Measurements from ENCODE around the gene PCGF3.

The PCGF3 gene

DNA sequence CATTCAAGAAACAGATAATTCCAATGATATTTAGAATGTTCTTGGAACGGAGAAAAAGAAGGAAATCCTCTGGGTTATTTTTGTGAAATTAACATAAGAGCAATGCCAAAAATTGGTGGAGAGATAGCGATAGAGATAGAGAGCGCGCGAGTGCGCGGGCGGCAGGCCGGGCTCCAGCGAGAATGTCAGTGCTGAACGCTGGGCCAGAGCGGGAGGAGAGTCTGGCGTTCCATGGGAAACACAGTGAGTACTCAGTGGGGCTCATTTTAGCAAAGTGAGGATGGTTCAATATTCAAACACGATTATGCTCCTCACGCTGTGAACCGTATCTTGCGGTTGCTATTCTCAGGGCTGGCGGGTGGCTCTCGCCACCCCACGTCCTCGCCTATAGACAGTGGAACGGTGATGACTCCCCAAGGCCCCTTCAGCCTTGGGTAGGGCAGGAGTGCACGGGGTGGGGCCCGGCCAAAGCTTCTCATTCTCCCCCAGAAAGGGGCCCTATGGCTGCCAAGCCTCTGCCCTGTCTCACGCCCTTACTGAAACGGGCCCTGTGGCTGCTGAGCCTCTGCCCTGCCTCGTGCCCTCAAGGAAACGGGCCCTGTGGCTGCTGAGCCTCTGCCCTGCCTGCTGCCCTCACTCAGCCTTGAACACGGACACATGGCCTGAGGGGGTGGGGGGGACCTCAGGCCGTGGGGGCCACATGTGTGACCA, 103.4 kb downstream of the PCGF3 start:
- no peak for TF ChIP-seq CREB1 (IDR thresholded peaks at IDR 0.05; ENCODE audit: low read depth)
- no peak for TF ChIP-seq TEAD4 (IDR thresholded peaks at IDR 0.05)
- no peak for TF ChIP-seq CEBPB (IDR thresholded peaks at IDR 0.05)
- no peak for TF ChIP-seq NFIC (IDR thresholded peaks at IDR 0.05)
- no peak for TF ChIP-seq TAF1 (IDR thresholded peaks at IDR 0.05; ENCODE audit: low read depth)
- no peak for TF ChIP-seq YY1 (IDR thresholded peaks at IDR 0.05; ENCODE audit: low read depth)
- TF ChIP-seq, protein P1, sequence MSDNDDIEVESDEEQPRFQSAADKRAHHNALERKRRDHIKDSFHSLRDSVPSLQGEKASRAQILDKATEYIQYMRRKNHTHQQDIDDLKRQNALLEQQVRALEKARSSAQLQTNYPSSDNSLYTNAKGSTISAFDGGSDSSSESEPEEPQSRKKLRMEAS (IDR thresholded peaks at IDR 0.05) = no peak
- TF ChIP-seq TCF12 (IDR thresholded peaks at IDR 0.05; ENCODE audit: low read depth) = no peak
- no peak for TF ChIP-seq EGR1 (IDR thresholded peaks at IDR 0.05)
- TF ChIP-seq ZBTB7A (IDR thresholded peaks at IDR 0.05; ENCODE audit: low read depth) = no peak
- TF ChIP-seq, protein P2, sequence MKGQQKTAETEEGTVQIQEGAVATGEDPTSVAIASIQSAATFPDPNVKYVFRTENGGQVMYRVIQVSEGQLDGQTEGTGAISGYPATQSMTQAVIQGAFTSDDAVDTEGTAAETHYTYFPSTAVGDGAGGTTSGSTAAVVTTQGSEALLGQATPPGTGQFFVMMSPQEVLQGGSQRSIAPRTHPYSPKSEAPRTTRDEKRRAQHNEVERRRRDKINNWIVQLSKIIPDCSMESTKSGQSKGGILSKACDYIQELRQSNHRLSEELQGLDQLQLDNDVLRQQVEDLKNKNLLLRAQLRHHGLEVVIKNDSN (IDR thresholded peaks at IDR 0.05) = no peak
- TF ChIP-seq FOXM1 (IDR thresholded peaks at IDR 0.05; ENCODE audit: borderline replicate concordance, low read depth) = no peak
- TF ChIP-seq, protein P3, sequence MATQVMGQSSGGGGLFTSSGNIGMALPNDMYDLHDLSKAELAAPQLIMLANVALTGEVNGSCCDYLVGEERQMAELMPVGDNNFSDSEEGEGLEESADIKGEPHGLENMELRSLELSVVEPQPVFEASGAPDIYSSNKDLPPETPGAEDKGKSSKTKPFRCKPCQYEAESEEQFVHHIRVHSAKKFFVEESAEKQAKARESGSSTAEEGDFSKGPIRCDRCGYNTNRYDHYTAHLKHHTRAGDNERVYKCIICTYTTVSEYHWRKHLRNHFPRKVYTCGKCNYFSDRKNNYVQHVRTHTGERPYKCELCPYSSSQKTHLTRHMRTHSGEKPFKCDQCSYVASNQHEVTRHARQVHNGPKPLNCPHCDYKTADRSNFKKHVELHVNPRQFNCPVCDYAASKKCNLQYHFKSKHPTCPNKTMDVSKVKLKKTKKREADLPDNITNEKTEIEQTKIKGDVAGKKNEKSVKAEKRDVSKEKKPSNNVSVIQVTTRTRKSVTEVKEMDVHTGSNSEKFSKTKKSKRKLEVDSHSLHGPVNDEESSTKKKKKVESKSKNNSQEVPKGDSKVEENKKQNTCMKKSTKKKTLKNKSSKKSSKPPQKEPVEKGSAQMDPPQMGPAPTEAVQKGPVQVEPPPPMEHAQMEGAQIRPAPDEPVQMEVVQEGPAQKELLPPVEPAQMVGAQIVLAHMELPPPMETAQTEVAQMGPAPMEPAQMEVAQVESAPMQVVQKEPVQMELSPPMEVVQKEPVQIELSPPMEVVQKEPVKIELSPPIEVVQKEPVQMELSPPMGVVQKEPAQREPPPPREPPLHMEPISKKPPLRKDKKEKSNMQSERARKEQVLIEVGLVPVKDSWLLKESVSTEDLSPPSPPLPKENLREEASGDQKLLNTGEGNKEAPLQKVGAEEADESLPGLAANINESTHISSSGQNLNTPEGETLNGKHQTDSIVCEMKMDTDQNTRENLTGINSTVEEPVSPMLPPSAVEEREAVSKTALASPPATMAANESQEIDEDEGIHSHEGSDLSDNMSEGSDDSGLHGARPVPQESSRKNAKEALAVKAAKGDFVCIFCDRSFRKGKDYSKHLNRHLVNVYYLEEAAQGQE (IDR thresholded peaks at IDR 0.05; ENCODE audit: low read depth) = no peak

DNA sequence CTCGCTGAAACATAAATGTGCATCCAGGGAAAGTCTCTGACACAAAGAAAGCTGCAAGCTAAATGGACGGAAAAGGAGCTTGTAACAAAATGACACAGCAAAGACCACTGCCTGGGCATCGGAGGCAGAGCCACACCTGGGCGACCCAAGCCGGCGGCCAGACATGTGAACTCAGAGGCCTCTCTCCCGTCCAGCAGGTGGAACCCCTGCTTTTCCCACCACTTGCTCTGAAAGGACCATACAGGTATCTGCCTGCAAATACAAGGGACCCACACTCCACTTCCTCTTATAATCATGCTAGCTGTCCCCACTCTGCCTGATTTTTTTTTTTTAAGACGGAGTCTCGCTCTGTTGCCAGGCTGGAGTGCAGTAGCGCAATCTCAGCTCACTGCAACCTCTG, 108.3 kb downstream of the PCGF3 start:
- TF ChIP-seq, protein P1 (IDR thresholded peaks at IDR 0.05) = no peak
- TF ChIP-seq RAD21 (IDR thresholded peaks at IDR 0.05; ENCODE audit: low read depth) = peak; percentile 27; the same call in 1 of the 2 replicates

DNA sequence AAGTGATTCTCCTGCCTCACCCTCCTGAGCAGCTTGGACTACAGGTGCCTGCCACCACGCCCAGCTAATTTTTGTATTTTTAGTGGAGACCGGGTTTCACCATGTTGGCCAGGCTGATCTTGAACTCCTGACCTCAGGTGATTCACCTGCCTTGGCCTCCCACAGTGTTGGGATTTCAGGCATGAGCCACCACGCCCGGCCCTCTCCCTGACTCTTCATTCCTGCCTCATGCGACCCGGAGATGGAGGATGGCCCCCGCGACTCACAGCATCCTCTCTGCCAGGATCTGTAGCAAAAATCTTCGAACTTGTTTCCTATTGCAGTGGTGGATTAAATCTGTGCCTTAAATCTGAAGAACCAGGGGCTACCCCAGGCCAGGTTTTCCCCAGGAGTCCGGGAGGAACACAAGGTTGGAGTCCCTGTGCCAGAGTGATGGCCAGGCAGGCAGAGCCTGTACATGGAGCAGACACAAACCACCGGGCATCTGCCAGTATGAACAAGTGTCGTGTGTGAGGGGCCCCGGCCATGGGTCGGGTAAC, 108.7 kb downstream of the PCGF3 start:
- TF ChIP-seq FOXM1 (IDR thresholded peaks at IDR 0.05; ENCODE audit: borderline replicate concordance, low read depth) = no peak
- no peak for TF ChIP-seq TCF12 (IDR thresholded peaks at IDR 0.05; ENCODE audit: low read depth)
- TF ChIP-seq TEAD4 (IDR thresholded peaks at IDR 0.05) = no peak
- TF ChIP-seq NFIC (IDR thresholded peaks at IDR 0.05) = no peak
- no peak for TF ChIP-seq RAD21 (IDR thresholded peaks at IDR 0.05; ENCODE audit: low read depth)
- TF ChIP-seq CREB1 (IDR thresholded peaks at IDR 0.05; ENCODE audit: low read depth) = no peak
- TF ChIP-seq ZBTB7A (IDR thresholded peaks at IDR 0.05; ENCODE audit: low read depth) = no peak
- no peak for TF ChIP-seq EGR1 (IDR thresholded peaks at IDR 0.05)
- TF ChIP-seq CEBPB (IDR thresholded peaks at IDR 0.05) = no peak

DNA sequence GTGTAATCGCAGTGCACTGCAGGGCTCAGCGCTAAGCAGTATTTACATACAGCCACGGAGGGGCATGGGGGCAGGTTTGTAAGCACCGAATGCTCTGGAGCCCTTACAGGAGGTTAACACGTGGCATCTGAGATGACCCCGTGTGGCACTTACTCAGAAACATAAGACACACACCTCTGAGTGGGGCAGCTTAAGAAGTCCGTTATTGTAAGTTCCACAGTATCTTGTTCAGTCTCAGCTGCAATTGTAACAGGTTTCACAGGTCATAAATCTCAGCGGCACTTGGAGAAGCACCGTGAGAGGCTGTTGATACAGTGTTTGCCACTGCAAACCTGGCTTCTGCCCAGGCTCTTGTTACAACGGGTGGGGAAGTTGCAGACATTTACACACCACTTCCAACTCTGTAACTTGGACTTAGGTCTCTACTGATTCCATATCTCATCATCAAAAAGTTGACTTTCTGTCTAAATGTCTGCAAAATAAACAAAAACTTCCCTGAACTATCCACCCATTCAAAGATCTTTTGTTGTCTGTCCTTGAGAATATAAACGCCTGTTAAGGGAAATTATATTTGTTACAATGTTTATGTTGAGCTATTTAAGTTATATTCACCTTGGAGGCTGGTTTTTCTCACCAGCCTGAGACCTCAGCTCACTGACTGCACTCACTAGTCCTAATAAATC, 110.0 kb downstream of the PCGF3 start:
- TF ChIP-seq EGR1 (IDR thresholded peaks at IDR 0.05) (no peak), CEBPB (IDR thresholded peaks at IDR 0.05) (no peak), TAF1 (IDR thresholded peaks at IDR 0.05; ENCODE audit: low read depth) (no peak), TCF12 (IDR thresholded peaks at IDR 0.05; ENCODE audit: low read depth) (no peak), RAD21 (IDR thresholded peaks at IDR 0.05; ENCODE audit: low read depth) (no peak), CREB1 (IDR thresholded peaks at IDR 0.05; ENCODE audit: low read depth) (no peak)
- TF ChIP-seq, protein P2 (IDR thresholded peaks at IDR 0.05) = no peak
- TF ChIP-seq, protein P1 (IDR thresholded peaks at IDR 0.05) = no peak

DNA sequence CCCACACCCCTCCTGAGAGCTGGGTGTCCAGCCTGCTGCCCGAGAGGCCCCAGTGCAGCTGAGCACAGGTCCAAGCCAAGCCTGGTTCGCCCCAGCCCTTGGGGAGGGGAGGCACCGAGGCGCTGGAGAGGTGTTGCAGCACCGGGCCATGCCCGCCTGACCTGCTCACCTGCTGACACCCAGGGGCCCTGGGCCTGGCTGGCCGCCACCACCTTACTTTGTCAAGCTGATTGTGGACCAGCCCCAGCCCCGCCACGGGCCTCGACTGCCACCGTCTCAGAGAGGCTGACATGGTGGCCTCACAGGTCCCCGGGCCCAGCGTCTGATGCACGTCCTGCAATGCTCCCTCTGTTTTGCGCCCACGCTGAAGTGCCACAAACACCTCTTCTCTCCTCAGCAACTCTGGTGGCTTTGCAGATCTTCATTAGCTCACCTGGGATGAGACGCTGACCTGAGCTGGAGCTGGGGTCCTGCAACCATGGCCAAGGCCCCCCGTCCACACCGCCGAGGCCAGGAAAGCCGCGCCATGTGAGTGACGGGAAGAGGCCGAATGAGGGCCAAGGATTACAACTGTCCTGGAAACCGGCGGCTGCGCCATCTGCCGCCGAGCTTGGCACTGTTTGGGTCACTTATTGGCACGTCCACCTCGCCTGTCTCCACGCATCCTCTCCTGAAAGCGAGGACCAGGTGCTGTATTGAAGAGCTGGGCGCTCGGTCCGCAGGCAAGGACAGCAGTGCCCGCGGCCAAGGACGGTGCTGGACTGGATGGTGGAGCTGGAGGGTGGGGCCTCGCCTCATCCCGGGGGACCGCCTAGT, 112.7 kb downstream of the PCGF3 start:
- TF ChIP-seq YY1 (IDR thresholded peaks at IDR 0.05; ENCODE audit: low read depth) (no peak), TAF1 (IDR thresholded peaks at IDR 0.05; ENCODE audit: low read depth) (no peak), CEBPB (IDR thresholded peaks at IDR 0.05) (no peak)

DNA sequence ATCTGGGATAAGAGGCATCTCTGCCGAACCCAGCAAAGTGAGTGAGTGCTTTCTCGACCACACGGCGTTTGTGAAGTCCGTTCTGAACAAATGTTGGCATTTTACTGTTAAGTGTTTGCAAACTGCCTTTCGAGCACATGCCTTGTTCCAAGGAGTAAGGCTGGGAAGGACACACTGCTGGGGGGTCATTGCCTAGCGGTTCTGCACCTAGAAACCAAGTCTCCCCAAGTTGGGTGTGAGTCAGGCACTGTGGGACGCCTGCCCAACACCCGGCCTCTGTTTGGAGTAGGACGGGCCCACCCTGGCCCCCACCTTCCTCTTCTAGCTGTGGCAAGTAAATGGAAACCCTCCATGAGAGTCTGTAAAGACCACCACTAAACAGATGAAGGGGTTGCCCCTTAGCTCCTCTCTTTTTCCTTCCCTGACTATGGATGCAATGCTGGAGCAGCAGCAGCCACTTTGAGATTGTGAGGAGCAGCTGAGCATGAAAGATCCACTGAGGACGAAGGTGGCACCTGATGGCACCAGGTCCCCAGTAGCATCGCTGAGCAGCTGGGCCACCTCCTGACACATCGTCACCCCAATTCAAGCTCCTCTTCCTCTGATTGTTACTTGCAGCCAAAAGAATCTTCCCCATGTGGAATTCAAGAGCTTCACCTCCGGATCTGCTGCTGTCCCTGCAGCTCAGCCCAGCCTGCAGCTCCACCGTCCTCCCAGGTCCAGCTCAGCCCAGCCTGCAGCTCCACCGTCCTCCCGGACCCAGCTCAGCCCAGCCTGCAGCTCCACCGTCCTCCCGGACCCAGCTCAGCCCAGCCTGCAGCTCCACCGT, 114.0 kb downstream of the PCGF3 start:
- no peak for TF ChIP-seq NFIC (IDR thresholded peaks at IDR 0.05)
- TF ChIP-seq TEAD4 (IDR thresholded peaks at IDR 0.05) = no peak
- TF ChIP-seq TAF1 (IDR thresholded peaks at IDR 0.05; ENCODE audit: low read depth) = no peak
- TF ChIP-seq, protein P3 (IDR thresholded peaks at IDR 0.05; ENCODE audit: low read depth) = no peak
- no peak for TF ChIP-seq TCF12 (IDR thresholded peaks at IDR 0.05; ENCODE audit: low read depth)
- no peak for TF ChIP-seq CEBPB (IDR thresholded peaks at IDR 0.05)
- no peak for TF ChIP-seq EP300 (IDR thresholded peaks at IDR 0.05; ENCODE audit: borderline replicate concordance)
- no peak for TF ChIP-seq EGR1 (IDR thresholded peaks at IDR 0.05)
- TF ChIP-seq YY1 (IDR thresholded peaks at IDR 0.05; ENCODE audit: low read depth) = no peak
- TF ChIP-seq, protein P1 (IDR thresholded peaks at IDR 0.05) = no peak
- TF ChIP-seq FOXM1 (IDR thresholded peaks at IDR 0.05; ENCODE audit: borderline replicate concordance, low read depth) = no peak
- no peak for TF ChIP-seq ZBTB7A (IDR thresholded peaks at IDR 0.05; ENCODE audit: low read depth)
- TF ChIP-seq, protein P2 (IDR thresholded peaks at IDR 0.05) = no peak
- TF ChIP-seq RAD21 (IDR thresholded peaks at IDR 0.05; ENCODE audit: low read depth) = no peak
- no peak for TF ChIP-seq CREB1 (IDR thresholded peaks at IDR 0.05; ENCODE audit: low read depth)
